Adrenal gland (tissue), 12 donors: ENCODE data around the gene ATP1A1. TPM values are rescaled to one million over a fixed set of nuclear protein-coding genes. Genes with fewer than 3 reads are reported as not detected.

ENCODE experiments used
- DNase-seq, 7 donors: peaks; one replicate each; pipeline ENCODE4 v3.0.0-alpha.2; 2019 to 2020
- H3K27ac ChIP-seq, 5 donors: fragments of 200-600 bp; sonication (generic) in 4 of 5; 1 replicate in 3 of 5; 2 replicates in 2 of 5; pipeline versions ENCODE4 v1.5.1 to v1.8.0; 2016 to 2020; ENCODE audit warnings: mild to moderate bottlenecking in 1 of 5
- H3K27me3 ChIP-seq: fragments of 200-600 bp; 2 replicates; pipeline ENCODE4 v1.8.0; 2021
- H3K36me3 ChIP-seq, 2 donors: fragments of 200-600 bp; replicated peaks in 1 of 2; 1 replicate in 1 of 2; 2 replicates in 1 of 2; pipeline versions ENCODE4 v1.5.1 to v1.8.0; 2018 to 2022
- H3K4me1 ChIP-seq, 2 donors: fragments of 200-600 bp; replicated peaks in 1 of 2; 1 replicate in 1 of 2; 2 replicates in 1 of 2; pipeline versions ENCODE4 v1.5.1 to v1.8.0; 2018 to 2021
- H3K4me3 ChIP-seq, 4 donors: fragments of 200-600 bp; sonication (generic) in 3 of 4; one replicate each; pipeline ENCODE4 v1.5.1; 2016 to 2018
- H3K9me3 ChIP-seq, 3 donors: fragments of 200-600 bp; sonication (generic) in 1 of 3; replicated peaks in 1 of 3; 1 replicate in 2 of 3; 2 replicates in 1 of 3; pipeline versions ENCODE4 v1.5.1 to v1.8.0; 2016 to 2021
- CTCF ChIP-seq, 6 experiments: fragments of 450-650 bp in 4 of 6; fragments of 200-600 bp in 2 of 6; sonication (generic) in 1 of 6; IDR thresholded peaks; 1 replicate in 5 of 6; 2 replicates in 1 of 6; pipeline versions ENCODE4 v1.5.1 to v1.8.0; 2016 to 2021; ENCODE audit warnings: antibody characterized with exemption in 6 of 6, mild to moderate bottlenecking in 2 of 6, moderate library complexity in 1 of 6
- POLR2A ChIP-seq, 2 donors: fragments of 450-650 bp; IDR thresholded peaks; one replicate each; pipeline ENCODE4 v1.6.1; 2017; ENCODE audit warnings: antibody characterized with exemption in 2 of 2, mild to moderate bottlenecking in 2 of 2, moderate library complexity in 1 of 2
- WGBS, 4 donors: extraction: QIAGEN DNeasy Blood & Tissue Kit in 2 of 4; methylation state at CpG; one replicate each; pipeline versions ENCODE4 v1.1.5 to v1.1.7; 2013 to 2017; 5-methylcytosine and 5-hydroxymethylcytosine counted together
- intact Hi-C, 2 donors: fragments of 100-400 bp; cut with DNase I; formaldehyde crosslinking; loops; one replicate each; pipeline versions ENCODE4 v1.14.1 to v1.15.0; 2022 to 2023
- polyA plus RNA-seq, 3 donors: library from polyadenylated mRNA; stranded (reverse); fragments of 200-250 nt in 2 of 3; fragments of 350-450 nt in 1 of 3; fragmentation: Illumina TruSeq in 1 of 3; extraction: RNeasy Lipid Tissue Mini Kit (QIAGEN cat#74804) in 1 of 3; gene quantifications; one replicate each; pipeline ENCODE4 v1.2.3, GENCODE V29; 2013 to 2014
- small RNA-seq, 2 donors: library from RNA; depleted of rRNA; stranded (forward); fragments of <200 nt; gene quantifications; one replicate each; pipeline ENCODE3, GENCODE V24; 2016
- total RNA-seq, 9 donors: library from RNA; depleted of rRNA in 4 of 9; stranded (reverse); fragments of >200 nt in 4 of 9; fragments of 120-200 nt in 1 of 9; fragmentation: NEBNext Ultra II Directional in 1 of 9; extraction: Animal tissue kit (Norgen Biotek cat#: 25700) in 1 of 9; gene quantifications; one replicate each; pipeline versions ENCODE4 v1.1.0 to v1.2.4, GENCODE V29; 2013 to 2023
- donor health status: healthy with polysubstance abuse.
- donor health status: Bipolar disorder and iron deficiency.
- donor health status: DM: yes; HTN: yes; CAD: no.
- donor health status: DM: no; HTN: no; CAD: no.
- donor health status: DM: no; HTN: no; CAD: no.
- donor health status: DM: yes; HTN: yes; CAD: no.

The ATP1A1 gene
- total and polyA plus RNA-seq, 12 donors = 60.7 to 377 (median 222) TPM

GRCh38 chr1:116453481-116453880 is 80.4 kb downstream of the ATP1A1 start:
- WGBS, 4 donors = 86 to 95% (median 89%) methylated on average over 2 of the region's 2 CpGs
- no peak for DNase-seq
- Histone ChIP-seq H3K9me3 (no peaks in the 10 kb centered on the region), H3K4me1 (no peaks in the 10 kb centered on the region), H3K36me3 (no peaks in the 10 kb centered on the region), H3K27ac (no peak overlapping the region), H3K4me3 (no peak overlapping the region), H3K27me3 (no peaks in the 10 kb centered on the region)
- no peak for TF ChIP-seq CTCF (IDR thresholded peaks at IDR 0.05)
- no peak for TF ChIP-seq POLR2A (IDR thresholded peaks at IDR 0.05)
- intact Hi-C loops = no loop called here

- no peaks in the 10 kb centered on the region for H3K36me3 ChIP-seq
- no peaks in the 10 kb centered on the region for H3K9me3 ChIP-seq
- 88 to 91% (median 89%) methylated on average over 4 of the region's 4 CpGs for WGBS, 4 donors
- intact Hi-C loops = no loop called here
- H3K4me3 ChIP-seq = no peak overlapping the region
- no peaks in the 10 kb centered on the region for H3K4me1 ChIP-seq
- TF ChIP-seq CTCF (IDR thresholded peaks at IDR 0.05) = no peak
- TF ChIP-seq POLR2A (IDR thresholded peaks at IDR 0.05) = no peak
- no peaks in the 10 kb centered on the region for H3K27me3 ChIP-seq
- DNase-seq = no peak
- no peak overlapping the region for H3K27ac ChIP-seq
Measured at GRCh38 chr1:116453906-116454305, 80.9 kb downstream of the ATP1A1 start.

Small RNA genes lying within 50 kb of the gene (small RNA-seq; reads per million reads assigned to genes)
- gene RF00019 = 0 reads per million in 2 donors
- gene RNU6-817P = 0 reads per million in 2 donors

Other genes with a start within 250 kb of the ATP1A1 start
- gene CD58, start 197.8 kb downstream of the ATP1A1 start, total RNA-seq = 10 to 100 TPM in 7 of 9 donors, 1 to 10 TPM in 2; 9.5 to 41.1 (median 13.1) TPM
- 10 to 100 TPM in 1 of 3 donors, 1 to 10 TPM in 2; 6.3 to 43.6 (median 9.8) TPM for gene CD58, start 197.8 kb downstream of the ATP1A1 start, polyA plus RNA-seq